Effector CD8-positive, alpha-beta T cell (primary cell): ENCODE data around the gene KIAA1614.
"Not testable (repeated sequence)": the region's sequence is repeated elsewhere in the genome, so short reads cannot be mapped to it uniquely, and the experiment has no call there.

Experiments used
- DNase-seq: peaks from one replicate; lab custom pipeline; 2025; lab: John Stamatoyannopoulos, UW

The KIAA1614 gene

DNA sequence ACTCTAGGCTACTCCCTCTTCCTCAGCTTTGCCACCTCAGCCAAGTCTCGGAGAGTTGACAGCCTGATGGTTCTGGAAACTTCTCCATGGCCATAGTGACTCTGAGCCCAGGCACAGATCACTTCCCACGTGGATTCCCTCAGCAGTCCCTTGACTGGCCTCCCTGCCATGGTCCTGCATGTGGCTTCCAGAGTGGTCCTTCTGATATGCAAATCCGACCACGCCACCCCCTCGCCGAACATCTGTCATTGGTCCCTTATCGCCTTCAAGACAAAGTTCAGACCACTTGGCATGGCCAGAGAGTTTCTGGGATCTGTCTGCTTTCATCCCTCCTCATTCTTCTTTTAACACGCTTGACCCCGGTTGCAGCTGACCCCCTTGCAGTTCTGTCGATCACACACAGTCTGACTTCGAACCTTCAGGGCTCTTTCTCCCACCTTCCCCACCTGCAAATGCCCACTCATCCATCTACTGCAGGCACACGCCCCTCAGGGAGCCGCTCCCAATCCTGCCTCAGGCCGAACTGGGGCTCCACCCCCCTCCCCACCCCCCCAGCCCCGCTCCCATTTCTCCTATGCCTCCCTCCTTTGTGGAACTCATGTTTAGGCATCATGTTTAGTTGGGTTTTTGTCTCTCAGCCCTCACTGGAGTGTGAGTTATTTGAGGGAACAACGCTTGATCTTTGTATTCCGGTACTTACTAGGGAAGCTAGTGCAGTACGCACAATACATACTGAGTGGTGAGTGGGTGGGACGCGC is 29.0 kb downstream of the KIAA1614 start:
- DNase-seq, result no peak

GRCh38 chr1:180945151-180945550 is 32.5 kb downstream of the KIAA1614 start:
- DNase-seq, result no peak

GRCh38 chr1:180945551-180945950 is 32.9 kb downstream of the KIAA1614 start:
- no peak for DNase-seq

DNA sequence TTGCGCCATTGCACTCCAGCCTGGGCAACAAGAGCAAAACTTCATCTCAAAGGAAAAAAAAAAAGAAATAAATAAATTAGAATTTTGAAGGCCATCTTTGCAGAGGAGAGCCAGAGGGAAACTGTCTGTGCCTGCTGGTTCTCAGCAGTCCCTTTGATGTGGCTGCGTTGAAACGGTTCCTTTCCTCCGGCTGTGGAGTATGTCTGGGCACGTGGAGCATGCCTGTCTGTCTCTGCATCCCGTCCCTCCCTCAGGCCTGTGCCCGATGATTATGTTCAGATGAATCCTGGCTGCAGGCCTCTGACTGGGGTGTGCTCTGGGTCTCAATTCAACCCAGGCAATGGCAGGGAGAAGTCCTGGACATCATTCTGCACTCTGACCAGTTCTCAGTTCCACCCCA is 33.4 kb downstream of the KIAA1614 start:
- DNase-seq, result no peak

GRCh38 chr1:180946541-180947498 is 34.1 kb downstream of the KIAA1614 start:
- no peak for DNase-seq

DNA sequence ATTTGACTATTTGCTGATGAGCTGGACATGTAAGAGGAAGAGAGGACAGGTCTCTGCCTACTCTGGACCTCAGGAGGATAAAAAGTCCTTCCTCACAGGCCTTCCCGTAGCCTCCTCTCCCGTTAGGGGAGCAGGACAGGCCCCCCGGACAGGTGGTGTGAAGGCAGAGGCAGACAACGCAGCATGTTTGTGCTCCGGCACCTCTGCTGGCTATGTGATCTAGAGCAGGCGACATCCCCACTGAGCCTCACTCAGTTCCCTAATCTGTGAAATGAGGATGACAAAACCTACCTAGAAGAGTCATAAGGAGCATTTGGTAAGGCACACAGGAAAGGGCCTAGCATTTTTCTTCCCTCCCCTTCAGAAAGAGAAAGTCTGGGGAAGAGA is 34.8 kb downstream of the KIAA1614 start:
- DNase-seq, result no peak

DNA sequence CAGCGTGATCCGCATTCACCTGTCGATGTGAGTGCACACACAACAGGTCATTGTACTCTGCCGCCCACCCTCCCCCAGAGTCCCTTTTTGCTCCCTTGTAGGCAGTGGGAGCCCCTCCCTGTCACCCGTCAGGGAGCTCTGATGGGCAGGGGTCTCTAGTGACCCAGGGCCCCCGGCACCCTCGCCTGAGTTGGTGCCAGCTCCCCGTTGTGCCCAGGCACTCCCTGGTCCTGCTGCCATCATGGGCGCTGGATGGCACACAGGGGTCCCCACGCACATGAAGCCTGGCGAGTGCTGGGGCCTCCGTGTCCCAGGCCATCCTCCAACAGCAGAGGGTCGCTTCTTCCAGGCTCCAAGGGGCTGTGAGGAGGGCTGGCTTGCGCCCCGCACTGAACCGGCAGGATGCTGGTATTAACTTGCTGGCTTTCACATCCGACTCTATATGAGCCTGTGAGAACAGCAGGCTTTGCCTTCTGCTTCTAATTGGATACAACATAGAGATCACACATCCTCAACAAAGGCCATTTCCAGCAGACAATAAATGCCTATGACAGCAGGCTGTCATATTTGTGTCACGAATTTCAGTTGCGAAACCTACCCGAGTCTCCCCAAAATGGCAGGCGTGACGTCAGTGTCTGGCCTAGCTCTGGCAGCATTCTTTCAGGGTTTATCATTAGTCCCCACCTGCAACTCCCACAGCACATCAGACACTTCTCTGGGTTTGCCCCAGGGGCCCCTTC is 35.4 kb downstream of the KIAA1614 start:
- no peak for DNase-seq

DNA sequence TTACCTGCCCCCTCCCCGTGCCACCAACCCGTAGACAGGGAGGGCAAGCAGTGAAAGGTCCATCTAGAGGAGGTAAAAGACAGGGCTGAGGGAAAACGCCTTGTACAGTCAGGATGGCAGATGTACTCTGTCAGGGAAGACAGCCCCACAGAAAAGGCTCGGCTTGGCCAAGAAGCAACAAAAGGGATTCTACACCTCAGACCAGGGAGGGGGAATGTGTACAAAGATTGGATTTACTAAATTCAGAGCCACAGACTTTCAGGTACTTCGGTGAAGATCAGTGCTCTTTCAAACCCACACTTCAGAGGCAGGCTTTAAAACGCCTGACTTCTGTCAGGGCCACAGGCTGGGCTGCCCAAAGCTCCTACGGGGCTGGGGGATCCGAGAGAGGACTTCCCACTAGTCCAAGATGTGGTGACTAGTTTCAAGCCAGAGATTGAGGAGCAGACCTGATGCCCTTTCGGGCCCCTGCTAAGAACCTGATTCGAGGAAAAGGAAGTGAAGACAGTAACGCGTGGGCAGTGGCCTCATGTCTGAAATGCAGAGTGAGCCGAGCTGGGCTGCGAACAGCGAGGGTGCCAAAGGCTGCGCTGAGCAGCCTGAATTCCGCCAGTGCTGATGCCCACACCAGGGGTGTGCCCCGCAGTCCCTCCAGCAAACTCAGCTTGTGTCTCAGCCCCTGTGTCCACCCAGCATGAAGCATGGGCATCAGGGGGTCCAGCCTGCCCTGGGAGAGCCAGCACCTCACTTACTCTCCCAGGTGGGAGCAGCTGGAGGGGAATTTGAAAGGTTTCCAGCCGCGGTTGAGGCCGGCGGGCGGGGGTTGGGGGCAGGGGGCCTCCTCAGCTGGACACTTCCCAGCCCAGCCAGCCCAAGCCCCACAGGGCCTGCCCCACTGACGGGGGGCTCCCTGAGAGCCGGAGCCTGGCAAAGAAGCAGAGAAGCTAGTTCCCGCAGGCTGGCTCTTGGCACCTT is 36.2 kb downstream of the KIAA1614 start:
- DNase-seq, result no peak

DNA sequence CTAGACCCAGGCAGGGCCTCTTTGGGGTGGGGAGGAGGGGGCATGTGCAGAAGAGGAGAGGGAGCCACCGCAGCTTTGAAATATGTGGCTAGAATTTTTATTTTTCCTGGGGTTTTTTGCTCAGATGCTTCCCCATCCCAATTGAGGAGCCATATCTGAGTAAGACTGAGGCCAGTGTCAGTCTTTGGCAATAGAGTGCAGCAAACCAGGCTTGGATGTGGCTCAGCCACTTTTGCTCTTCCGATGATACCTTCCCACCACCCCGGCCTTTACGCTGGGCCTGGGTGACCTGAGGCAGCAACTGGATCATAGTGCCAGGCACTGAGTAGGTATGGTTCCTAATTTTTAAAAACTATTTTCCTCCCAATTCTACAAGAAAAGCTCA is 36.9 kb downstream of the KIAA1614 start:
- DNase-seq, result no peak

GRCh38 chr1:180950321-180950720 is 37.6 kb downstream of the KIAA1614 start:
- DNase-seq, result no peak

- DNase-seq, result no peak
Measured at GRCh38 chr1:180951186-180951745, 38.6 kb downstream of the KIAA1614 start.

DNA sequence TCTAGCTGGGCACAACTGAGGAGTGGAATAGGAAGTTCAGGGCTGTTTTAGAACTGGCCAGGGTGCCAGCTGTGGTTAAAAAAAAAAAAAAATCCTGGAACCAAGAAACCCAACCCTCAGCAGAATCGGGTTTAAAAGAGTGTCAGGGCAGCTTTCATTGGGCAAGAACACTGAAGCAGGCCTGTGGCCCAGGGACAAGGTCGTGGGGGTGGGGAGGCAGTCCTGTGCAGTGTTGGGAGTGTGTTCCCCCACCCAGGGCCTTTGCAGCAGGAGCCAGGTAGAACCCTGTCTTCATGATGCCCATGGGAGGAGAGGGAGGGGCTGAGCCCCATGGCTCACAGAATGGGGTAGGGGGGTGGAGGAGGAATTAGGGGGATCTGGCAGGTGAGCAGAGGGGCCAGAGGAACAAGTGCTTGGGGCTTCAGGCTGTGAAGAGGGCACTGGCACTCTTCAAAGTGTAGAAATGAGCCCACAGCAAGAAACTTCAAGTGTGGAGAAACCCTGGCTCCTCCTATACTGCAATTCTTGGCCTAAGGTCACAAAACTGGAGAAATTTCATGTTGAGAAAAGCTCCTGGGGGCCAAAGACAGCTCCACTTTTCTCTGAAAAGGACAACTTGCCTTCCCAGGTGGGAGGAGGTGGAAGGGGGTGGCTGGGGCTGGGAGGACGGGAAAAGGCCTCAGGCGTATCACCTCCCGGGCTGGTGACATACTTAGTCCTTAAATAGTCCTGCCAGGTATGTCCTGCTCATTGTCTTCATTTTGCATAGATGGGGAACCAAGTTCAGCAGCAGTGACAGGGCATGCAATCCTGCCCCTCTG is 39.3 kb downstream of the KIAA1614 start:
- DNase-seq, result no peak

- no peak for DNase-seq
Measured at GRCh38 chr1:180952657-180953013, 39.9 kb downstream of the KIAA1614 start.

- DNase-seq, result no peak
Measured at GRCh38 chr1:180953291-180954004, 40.8 kb downstream of the KIAA1614 start.

GRCh38 chr1:180954005-180954800 is 41.5 kb downstream of the KIAA1614 start:
- DNase-seq, result peak; percentile 48

- no peak for DNase-seq
Measured at GRCh38 chr1:180954801-180955165, 42.1 kb downstream of the KIAA1614 start.

- DNase-seq, result no peak
Measured at GRCh38 chr1:180956028-180956640, 43.4 kb downstream of the KIAA1614 start.

GRCh38 chr1:180959620-180960019 is 46.9 kb downstream of the KIAA1614 start:
- not testable (repeated sequence) for DNase-seq
